ENCODE results near the gene ZNF335. TPM values are rescaled to one million over a fixed set of nuclear protein-coding genes. Genes with fewer than 3 reads are reported as not detected.
A peak's percentile ranks its signal among the peaks of the same experiment; 100 is the strongest.

Gene ZNF335
- total and polyA plus RNA-seq, 2 of the 13 experiments (the other 11 are each of a cell fraction or from before 2014, with no cell fraction given) = 9.7 to 13.7 TPM

DNA sequence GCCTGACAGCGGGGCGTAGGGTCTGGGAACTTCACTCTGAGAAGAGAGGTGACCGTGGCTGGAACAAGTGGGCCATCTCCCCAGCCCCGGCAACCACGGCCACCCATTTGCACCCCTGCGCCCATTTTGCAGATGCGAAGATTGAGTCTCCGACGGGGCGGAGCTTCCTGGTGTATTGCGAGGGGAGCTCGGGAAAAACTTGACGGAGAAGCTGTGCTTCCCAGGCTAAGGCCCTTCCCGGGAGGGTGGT lies 653 bp downstream of the ZNF335 start (continued):
- TF ChIP-seq, protein P1, sequence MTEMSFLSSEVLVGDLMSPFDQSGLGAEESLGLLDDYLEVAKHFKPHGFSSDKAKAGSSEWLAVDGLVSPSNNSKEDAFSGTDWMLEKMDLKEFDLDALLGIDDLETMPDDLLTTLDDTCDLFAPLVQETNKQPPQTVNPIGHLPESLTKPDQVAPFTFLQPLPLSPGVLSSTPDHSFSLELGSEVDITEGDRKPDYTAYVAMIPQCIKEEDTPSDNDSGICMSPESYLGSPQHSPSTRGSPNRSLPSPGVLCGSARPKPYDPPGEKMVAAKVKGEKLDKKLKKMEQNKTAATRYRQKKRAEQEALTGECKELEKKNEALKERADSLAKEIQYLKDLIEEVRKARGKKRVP (CRISPR knock-in tag; IDR thresholded peaks at IDR 0.05) = no peak; a peak in 2 of 4 replicates
- TF ChIP-seq JDP2 (CRISPR knock-in tag; IDR thresholded peaks at IDR 0.05; ENCODE audit: borderline replicate concordance) (no peak), XRCC5 (optimal IDR thresholded peaks at IDR 0.05; ENCODE audit: low read length) (no peak), MBD4 (IDR thresholded peaks at IDR 0.05; ENCODE audit: borderline replicate concordance, low read length) (no peak), ELF1 (CRISPR knock-in tag; IDR thresholded peaks at IDR 0.05) (no peak), FOXA3 (CRISPR knock-in tag; IDR thresholded peaks at IDR 0.05) (no peak), ERF (CRISPR knock-in tag; IDR thresholded peaks at IDR 0.05) (no peak; the same call in 1 of the 2 replicates), ZNF615 (CRISPR knock-in tag; IDR thresholded peaks at IDR 0.05; ENCODE audit: borderline replicate concordance) (peak; percentile 97), NR2F6 (IDR thresholded peaks at IDR 0.05) (no peak), NR2F6 (CRISPR knock-in tag; IDR thresholded peaks at IDR 0.05) (no peak), ZNF205 (CRISPR knock-in tag; IDR thresholded peaks at IDR 0.05) (no peak; the same call in 1 of the 2 replicates), ZFYVE20 (CRISPR knock-in tag; IDR thresholded peaks at IDR 0.05; ENCODE audit: borderline replicate concordance, low read depth) (no peak), SCMH1 (CRISPR knock-in tag; IDR thresholded peaks at IDR 0.05; ENCODE audit: borderline replicate concordance) (no peak)
- TF ChIP-seq, protein P2, sequence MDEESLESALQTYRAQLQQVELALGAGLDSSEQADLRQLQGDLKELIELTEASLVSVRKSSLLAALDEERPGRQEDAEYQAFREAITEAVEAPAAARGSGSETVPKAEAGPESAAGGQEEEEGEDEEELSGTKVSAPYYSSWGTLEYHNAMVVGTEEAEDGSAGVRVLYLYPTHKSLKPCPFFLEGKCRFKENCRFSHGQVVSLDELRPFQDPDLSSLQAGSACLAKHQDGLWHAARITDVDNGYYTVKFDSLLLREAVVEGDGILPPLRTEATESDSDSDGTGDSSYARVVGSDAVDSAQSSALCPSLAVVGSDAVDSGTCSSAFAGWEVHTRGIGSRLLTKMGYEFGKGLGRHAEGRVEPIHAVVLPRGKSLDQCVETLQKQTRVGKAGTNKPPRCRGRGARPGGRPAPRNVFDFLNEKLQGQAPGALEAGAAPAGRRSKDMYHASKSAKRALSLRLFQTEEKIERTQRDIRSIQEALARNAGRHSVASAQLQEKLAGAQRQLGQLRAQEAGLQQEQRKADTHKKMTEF (CRISPR knock-in tag; IDR thresholded peaks at IDR 0.05) = no peak
- TF ChIP-seq, protein P3, sequence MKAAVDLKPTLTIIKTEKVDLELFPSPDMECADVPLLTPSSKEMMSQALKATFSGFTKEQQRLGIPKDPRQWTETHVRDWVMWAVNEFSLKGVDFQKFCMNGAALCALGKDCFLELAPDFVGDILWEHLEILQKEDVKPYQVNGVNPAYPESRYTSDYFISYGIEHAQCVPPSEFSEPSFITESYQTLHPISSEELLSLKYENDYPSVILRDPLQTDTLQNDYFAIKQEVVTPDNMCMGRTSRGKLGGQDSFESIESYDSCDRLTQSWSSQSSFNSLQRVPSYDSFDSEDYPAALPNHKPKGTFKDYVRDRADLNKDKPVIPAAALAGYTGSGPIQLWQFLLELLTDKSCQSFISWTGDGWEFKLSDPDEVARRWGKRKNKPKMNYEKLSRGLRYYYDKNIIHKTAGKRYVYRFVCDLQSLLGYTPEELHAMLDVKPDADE (CRISPR knock-in tag; IDR thresholded peaks at IDR 0.05) = no peak
- TF ChIP-seq, protein P4, sequence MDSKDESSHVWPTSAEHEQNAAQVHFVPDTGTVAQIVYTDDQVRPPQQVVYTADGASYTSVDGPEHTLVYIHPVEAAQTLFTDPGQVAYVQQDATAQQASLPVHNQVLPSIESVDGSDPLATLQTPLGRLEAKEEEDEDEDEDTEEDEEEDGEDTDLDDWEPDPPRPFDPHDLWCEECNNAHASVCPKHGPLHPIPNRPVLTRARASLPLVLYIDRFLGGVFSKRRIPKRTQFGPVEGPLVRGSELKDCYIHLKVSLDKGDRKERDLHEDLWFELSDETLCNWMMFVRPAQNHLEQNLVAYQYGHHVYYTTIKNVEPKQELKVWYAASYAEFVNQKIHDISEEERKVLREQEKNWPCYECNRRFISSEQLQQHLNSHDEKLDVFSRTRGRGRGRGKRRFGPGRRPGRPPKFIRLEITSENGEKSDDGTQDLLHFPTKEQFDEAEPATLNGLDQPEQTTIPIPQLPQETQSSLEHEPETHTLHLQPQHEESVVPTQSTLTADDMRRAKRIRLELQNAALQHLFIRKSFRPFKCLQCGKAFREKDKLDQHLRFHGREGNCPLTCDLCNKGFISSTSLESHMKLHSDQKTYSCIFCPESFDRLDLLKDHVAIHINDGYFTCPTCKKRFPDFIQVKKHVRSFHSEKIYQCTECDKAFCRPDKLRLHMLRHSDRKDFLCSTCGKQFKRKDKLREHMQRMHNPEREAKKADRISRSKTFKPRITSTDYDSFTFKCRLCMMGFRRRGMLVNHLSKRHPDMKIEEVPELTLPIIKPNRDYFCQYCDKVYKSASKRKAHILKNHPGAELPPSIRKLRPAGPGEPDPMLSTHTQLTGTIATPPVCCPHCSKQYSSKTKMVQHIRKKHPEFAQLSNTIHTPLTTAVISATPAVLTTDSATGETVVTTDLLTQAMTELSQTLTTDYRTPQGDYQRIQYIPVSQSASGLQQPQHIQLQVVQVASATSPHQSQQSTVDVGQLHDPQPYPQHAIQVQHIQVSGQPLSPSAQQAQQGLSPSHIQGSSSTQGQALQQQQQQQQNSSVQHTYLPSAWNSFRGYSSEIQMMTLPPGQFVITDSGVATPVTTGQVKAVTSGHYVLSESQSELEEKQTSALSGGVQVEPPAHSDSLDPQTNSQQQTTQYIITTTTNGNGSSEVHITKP (CRISPR knock-in tag; IDR thresholded peaks at IDR 0.05; ENCODE audit: low read depth) = no peak
- TF ChIP-seq, protein P5, sequence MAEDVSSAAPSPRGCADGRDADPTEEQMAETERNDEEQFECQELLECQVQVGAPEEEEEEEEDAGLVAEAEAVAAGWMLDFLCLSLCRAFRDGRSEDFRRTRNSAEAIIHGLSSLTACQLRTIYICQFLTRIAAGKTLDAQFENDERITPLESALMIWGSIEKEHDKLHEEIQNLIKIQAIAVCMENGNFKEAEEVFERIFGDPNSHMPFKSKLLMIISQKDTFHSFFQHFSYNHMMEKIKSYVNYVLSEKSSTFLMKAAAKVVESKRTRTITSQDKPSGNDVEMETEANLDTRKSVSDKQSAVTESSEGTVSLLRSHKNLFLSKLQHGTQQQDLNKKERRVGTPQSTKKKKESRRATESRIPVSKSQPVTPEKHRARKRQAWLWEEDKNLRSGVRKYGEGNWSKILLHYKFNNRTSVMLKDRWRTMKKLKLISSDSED (CRISPR knock-in tag; IDR thresholded peaks at IDR 0.05) = peak; percentile 79; the same call in 1 of the 2 replicates
- TF ChIP-seq, protein P6, sequence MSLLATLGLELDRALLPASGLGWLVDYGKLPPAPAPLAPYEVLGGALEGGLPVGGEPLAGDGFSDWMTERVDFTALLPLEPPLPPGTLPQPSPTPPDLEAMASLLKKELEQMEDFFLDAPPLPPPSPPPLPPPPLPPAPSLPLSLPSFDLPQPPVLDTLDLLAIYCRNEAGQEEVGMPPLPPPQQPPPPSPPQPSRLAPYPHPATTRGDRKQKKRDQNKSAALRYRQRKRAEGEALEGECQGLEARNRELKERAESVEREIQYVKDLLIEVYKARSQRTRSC (CRISPR knock-in tag; IDR thresholded peaks at IDR 0.05; ENCODE audit: low read depth) = no peak
- TF ChIP-seq, protein P7, sequence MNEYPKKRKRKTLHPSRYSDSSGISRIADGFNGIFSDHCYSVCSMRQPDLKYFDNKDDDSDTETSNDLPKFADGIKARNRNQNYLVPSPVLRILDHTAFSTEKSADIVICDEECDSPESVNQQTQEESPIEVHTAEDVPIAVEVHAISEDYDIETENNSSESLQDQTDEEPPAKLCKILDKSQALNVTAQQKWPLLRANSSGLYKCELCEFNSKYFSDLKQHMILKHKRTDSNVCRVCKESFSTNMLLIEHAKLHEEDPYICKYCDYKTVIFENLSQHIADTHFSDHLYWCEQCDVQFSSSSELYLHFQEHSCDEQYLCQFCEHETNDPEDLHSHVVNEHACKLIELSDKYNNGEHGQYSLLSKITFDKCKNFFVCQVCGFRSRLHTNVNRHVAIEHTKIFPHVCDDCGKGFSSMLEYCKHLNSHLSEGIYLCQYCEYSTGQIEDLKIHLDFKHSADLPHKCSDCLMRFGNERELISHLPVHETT (CRISPR knock-in tag; conservative IDR thresholded peaks at IDR 0.05) = no peak
- TF ChIP-seq, protein P8, sequence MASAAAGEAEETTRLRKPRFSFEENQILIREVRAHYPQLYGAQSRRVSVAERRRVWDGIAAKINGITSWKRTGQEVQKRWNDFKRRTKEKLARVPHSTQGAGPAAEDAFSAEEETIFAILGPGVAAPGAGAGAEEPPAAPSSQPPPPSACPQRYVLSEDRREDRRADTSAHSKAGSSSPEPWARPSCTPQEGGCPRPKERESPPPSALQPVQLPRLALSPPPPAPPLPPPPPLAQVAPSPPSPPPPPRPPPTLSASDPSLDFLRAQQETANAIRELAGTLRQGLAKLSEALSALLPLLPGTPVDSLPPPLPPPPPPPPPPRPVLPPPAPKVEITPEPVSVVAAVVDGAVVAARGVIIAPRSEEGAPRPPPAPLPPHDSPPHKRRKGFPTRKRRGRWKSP (CRISPR knock-in tag; IDR thresholded peaks at IDR 0.05) = no peak; the same call in 1 of the 2 replicates

All from HepG2 (cell line).